GM12892 (cell line): Measurements from ENCODE around the gene IQCE.

Experiments
- POLR2A ChIP-seq: IDR thresholded peaks from 2 replicates; pipeline ENCODE4 v1.6.1; 2011; ENCODE audit warnings: low read depth, low read length, control low read depth
- POLR2AphosphoS5 ChIP-seq: IDR thresholded peaks from 2 replicates; pipeline ENCODE4 v1.6.1; 2011; ENCODE audit warnings: low read depth, low read length, control low read depth
- TAF1 ChIP-seq: IDR thresholded peaks from 2 replicates; pipeline ENCODE4 v1.6.1; 2011; ENCODE audit warnings: low read depth, mild to moderate bottlenecking, control low read depth, low read length, borderline replicate concordance

GRCh38 chr7:2569421-2569820, 10.6 kb downstream of the IQCE start:
- TF ChIP-seq POLR2A = no peak
- TF ChIP-seq POLR2AphosphoS5 = no peak
- no peak for TF ChIP-seq TAF1
